Activated CD4-positive, alpha-beta T cell treated with anti-CD3 and anti-CD28 coated beads, Interleukin-2, amount 50 U/mL, for 4 hours (primary cell): Measurements from ENCODE around the gene TMEM221.

ENCODE experiments used
- DNase-seq, 2 experiments: peaks; one replicate each; pipeline ENCODE4 v3.0.0-alpha.2; 2020

The TMEM221 gene

DNA sequence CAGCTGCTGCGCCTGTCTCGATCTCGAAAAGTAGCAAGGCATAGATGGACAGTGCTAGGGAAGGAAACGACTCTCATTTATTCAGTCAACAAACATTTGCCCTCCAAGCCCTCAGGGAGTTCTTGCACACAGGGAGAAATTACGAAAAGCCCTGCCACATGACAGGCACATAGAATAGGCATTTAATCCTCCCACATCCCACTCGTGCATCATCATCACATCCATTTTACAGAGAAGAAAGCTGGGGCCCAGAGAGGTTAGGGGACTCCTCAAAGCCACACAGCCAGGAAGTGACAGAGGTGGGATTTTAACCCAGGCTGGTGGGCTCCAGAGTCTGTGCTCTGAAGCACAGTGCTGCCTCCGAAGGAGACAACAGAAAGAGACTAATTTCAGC is 11.6 kb downstream of the TMEM221 start:
- no peak for DNase-seq

DNA sequence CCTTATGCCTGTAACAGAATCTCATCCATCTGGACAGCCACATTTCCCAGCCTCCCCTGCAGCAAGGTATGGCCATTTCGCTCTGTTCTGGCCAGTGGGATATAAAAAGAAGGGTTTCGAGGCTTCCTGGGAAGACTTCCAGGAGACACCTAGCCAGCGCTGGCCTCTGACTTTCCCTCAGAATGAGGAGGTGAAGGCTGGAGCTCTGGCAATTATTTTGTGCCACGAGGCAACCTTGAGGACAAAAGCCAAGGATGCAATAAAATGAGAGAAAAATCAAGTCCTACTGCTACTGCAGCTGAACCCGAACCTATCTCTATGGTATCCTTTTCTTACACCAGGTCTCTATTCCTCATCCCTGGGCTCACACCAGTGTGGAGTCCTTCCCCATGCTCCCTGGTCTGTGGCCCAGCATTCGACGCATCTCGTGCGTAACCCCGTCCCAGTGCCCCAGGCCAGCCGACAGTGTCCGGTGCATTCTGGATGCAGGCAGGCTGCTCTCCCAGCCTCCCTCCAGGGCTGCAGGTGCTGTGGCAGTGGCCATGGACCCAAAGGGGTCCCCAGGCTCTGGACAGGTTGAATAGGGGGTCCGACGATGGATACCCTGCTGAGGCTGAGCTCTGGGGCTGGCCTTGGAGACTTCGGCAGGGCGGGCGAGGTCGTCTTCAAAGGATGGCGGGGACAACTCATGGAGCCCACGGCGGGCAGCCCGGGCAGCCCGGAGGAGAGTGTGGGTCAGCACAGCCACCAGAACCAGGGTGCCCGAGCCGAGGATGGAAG is 12.2 kb downstream of the TMEM221 start:
- no peak for DNase-seq

DNA sequence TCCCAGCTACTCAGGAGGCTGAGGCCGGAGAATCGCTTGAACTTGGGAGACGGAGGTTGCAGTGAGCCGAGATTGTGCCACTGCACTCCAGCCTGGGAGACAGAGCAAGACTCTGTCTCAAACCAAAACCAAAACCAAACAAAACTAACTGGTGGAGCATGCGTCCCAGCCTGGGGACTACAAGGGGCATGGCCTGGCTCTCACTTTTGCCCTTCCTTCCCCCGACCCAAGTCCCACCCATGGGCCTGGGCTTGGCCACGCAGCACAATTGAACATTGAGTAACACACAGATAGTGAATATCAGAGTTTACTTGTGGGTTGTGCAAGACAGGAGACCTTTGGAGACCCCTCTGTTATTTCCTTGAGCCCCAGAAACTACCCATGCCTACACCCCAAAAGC is 13.2 kb downstream of the TMEM221 start:
- no peak for DNase-seq

DNA sequence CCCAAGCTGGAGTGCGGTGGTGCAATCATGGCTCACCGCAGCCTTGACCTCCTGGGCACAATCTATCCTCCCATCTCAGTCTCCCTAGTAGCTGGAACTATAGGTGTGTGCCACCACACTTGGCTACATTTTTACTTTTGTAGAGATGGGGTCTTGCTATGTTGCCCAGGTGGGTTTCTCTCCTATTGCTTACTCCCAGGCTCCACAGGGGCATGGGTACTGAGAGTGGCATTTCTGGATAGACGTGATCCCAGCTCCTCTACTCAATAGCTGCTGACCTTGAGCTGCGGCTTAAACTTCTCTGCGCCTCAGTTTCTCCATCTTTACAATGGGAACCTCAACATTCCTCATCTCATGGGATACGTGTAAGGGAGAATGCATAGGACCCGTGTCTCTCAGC is 17.1 kb downstream of the TMEM221 start:
- DNase-seq: no peak

DNA sequence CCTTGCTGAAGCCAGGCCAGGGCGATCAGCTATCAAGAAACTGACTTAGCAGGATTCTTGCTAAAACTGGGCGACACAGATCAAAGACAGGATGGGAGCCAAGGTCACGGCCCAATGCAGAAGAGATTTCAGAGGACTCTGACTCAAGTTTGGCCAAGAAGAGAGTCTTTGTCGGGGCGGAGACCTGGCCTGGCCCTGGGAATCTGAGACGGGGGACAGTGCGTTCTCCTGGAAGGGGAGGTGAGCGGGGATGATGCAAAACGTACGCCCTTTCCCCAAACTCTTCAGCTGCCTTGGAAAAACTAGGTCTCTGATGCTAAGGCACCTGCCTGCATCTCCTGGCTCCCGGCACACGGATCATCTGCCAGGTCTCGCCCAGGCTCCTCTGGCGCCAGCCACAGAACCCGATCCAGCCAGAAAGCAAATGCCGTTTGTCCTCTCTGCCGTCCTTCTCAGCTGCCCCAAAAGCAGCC is 18.8 kb downstream of the TMEM221 start:
- DNase-seq: no peak

DNA sequence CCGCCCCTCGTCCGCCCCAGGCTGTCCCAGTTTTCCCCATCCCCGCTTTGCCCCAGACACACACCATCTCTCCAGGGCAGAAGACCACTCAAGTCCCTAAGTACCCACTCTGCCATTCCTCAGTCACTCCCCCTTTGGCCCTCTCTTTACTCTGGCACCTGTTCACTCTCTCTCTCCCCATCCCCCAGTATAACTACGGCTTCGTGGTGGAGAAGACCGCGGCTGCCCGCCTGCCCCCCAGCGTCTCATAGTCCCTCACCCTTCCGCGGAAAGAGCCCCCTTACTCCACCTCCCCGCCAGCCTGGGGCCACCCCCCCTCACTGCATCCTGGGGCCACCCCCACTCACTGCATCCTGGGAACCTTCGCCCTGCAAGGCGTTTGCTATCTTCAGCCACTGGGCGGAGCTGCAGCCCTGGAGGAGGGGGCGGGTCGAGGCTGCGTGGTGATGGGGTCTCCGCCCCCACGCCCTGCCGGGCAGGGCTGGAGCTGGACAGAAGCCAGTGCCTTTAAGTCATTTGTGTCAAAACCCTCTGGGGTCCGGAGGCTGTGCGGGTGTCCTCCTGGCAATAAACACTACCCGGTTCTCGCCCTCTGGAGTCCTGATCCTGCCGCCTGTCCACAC is 23.6 kb downstream of the TMEM221 start:
- DNase-seq: no peak

DNA sequence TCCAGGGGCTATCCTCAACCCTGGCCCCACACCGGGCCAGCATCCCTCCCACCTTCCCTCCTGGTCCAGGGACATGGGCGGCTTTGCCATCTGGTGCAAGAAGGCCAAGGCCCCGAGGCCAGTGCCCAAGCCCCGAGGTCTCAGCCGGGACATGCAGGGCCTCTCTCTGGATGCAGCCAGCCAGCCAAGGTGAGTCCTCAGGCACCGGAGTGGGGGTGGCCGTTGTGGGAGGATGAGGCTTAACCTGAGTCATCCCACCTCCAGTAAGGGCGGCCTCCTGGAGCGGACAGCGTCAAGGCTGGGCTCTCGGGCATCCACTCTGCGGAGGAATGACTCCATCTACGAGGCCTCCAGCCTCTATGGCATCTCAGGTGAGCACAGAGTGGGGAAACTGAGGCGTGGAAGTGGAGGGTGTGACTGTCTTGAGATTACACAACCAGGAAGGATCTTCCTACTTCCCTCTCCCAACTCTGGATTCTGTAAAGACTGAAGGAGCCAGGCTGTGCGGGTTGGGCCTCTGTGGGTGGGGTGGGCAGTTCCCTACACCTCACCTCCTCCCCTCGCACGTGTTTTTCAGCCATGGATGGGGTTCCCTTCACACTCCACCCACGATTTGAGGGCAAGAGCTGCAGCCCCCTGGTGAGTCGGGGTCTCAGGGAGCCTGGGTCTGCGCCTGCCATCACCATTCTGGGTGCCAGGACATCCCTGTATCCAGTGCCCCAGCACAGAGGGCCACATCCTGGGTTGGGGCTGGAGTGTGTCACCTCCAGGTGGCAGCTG is 24.8 kb downstream of the TMEM221 start:
- no peak for DNase-seq

DNA sequence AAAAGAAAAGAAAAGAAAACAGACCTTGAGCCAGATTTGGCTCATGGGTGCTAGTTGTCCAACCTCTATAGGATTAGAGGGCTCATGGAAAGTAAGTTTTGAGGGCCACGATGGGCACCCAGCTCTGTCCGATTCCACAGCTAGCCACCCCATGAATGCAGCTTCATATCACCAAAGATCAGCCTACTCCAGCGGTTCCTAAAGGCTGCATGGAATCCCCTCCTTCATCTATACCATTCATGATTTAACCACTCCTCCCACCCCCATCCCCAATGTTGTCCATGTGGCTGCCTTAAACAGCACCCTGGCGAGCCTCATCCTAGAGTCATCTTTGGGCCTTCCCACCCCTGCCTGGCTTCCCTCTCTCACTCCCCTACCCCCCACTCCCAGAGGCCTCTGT is 26.5 kb downstream of the TMEM221 start:
- DNase-seq: no peak

DNA sequence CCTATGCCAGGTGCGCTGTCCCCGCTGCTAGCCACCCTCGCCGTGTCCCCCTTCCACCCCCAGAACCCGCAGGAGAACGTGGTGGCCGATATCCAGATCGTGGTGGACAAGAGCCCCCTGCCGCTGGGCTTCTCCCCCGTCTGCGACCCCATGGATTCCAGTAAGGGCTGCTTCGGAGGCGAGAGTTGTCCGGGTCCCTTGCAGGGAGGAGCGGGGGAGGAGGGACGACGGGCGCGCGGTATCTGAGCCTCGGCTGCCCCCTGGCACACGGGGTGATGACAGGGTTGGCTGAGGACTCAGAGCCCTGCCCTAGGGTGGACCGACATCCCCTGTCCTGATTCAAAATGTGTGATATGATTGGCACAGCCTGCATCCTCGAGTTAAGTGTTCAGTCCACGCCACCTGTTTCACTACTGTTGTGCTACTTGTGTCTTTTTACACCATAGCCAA is 28.0 kb downstream of the TMEM221 start:
- no peak for DNase-seq

DNA sequence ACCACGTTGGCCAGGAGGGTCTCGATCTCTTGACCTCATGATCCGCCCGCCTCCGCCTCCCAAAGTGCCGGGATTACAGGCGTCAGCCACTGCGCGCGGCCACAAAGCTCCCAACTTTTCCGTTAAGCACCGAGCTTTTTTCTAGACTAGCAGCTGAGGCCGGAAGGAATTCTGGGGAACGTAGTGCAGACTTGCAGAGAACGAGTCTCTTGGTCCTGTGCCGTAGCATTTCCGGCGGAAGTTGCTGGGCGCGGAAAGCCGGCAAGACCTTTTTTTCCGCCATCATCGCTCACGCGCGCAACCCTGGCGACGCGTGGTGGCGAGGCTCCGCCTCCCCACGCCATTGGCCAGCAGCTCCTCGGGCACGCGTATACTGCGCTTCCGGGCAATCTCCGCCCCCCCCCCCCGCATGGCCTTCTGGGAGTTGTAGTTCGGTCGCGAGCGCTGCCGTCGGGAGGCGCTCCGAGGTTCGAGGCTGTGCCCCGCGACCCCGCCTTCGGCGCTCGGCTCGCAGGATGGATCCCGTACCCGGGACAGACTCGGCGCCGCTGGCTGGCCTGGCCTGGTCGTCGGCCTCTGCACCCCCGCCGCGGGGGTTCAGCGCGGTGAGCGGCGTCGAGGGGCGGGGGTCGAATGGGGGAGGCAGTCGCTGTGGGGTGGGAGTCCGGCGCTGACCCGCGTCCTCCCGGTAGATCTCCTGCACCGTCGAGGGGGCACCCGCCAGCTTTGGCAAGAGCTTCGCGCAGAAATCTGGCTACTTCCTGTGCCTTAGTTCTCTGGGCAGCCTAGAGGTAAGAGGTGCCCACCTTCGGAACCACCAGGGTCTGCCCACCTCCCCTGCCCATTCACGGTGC is 28.6 kb downstream of the TMEM221 start, which contains the start of gene MVB12A:
TSS of gene MVB12A (plus strand) at position 427 of the 854 bp plus-strand sequence. CDS start at position 516, 89 bp downstream.
- peak; percentile 91 to 93 for DNase-seq

DNA sequence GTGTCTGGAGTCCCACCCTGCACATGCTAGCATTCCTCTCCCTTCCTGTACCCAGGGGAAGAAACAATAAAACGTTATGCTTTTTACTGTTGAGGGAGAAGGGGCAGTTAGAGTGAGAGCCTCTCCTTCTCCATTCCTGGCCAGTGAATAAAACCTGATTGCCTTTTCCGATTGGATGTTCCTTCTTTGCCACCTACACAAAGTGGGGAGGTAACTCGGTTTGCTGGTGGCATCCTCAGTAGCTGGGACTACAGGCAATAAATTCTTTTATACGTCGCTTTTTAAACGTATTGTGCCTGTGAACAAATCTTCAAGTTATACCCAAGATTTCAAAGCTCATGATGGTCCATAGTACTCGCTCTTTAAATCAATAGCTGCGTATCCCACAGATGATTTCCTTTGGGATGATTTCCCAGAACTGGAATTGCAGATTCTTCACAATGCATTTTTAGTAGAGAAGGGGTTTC is 29.3 kb downstream of the TMEM221 start:
- no peak for DNase-seq

DNA sequence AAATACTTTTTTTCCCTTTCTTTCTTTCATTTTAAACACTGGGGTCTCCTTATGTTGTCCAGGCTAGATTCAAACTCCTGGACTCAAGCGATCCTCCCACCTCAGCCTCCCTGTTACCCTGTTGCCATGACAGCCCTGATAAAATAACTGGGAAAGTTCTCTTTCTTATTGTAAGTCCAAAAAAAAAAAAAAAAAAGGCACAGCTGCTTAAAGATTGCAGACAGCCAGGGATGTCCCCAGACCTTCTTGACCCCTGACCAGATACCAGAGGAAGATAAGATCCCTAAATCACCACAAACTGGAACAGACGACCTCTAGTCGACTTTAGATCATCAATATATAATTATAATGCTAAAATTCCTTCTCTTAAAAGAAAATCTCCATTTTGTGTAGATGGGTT is 29.8 kb downstream of the TMEM221 start:
- DNase-seq: no peak

DNA sequence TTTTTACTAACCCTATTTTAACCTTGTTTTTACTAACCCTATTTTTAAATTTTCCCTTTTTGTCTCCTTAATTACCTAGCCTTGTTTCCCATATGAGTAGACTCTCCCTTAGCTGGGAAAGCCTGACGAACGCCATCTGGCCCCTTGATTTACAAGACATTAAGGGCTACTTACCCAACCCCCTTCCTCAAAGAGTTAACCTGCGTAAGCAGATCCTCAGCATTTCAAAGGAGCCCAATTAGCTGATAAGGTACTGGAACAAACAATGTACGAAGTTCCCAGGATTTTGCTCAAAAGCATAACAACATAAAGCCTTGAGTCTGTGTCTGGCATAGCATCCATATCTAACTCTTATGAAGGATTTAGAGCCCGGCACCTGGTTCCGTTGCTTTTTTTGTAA is 33.3 kb downstream of the TMEM221 start:
- no peak for DNase-seq

DNA sequence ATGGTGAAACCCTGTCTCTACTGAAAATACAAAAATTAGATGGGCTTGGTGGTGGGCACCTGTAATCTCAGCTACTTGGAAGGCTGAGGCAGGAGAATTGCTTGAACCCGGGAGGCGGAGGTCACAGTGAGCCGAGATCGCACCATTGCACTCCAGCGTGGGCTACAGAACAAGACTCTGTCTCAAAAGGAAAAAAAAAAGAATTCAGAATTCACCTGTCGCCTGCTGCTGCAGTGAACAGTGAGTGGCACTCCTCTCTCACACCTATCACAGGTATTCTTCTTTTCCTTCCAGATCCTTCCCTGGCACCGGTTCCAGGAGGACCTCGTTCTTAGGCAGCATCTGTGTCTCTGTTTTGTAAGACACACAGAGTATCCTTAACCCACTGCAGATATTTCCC is 34.4 kb downstream of the TMEM221 start:
- DNase-seq: no peak

DNA sequence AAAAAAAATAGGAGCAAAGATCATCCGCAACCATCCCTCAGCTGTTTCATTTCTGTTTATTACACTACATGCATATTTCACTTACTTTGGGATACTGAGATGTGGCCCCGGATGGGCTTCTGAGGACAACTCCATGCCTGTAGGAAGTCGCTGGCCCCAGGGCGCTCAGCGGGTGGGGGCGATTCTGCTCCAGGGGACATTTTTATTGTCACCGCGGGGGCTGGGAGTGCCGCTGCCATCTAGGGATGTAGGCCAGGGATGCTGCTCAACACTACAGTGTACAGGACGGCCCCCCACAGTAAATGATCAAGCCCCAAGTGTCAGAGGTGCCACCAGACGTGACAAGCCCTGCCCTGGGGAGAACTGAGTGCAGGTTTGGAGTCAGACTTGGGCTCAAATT is 36.7 kb downstream of the TMEM221 start:
- DNase-seq: no peak

DNA sequence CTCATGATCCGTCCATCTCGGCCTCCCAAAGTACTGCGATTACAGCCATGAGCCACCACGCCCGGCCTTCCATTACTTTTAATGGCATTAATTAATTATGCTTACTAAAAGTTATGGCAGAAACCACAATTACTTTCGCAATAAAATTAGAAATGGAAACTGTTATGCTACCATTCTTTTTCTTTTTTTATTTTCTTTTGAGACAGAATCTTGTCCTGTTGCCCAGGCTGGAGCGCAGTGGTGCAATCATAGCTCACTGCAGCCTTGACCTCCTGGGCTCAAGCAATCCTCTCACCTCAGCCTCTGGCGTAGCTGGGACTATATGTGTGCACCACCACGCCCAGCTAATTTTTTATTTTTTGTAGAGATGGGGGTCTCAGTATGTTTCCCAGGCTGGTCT is 38.5 kb downstream of the TMEM221 start:
- no peak for DNase-seq

DNA sequence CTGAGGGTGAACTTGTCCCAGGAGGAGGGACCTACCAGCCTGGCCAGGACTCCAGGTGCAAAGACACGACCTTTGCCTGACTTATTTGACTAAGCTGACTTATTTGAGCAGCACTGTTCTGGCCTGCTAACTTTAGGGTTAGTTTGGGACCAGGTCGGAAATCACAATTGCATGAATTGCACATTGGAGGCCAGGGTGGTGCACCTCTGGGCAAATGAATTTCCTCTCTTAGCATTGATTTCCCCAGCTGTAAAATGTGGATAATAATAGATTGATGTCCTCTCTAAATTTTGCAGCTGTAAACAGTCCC is 41.6 kb downstream of the TMEM221 start:
- no peak for DNase-seq

DNA sequence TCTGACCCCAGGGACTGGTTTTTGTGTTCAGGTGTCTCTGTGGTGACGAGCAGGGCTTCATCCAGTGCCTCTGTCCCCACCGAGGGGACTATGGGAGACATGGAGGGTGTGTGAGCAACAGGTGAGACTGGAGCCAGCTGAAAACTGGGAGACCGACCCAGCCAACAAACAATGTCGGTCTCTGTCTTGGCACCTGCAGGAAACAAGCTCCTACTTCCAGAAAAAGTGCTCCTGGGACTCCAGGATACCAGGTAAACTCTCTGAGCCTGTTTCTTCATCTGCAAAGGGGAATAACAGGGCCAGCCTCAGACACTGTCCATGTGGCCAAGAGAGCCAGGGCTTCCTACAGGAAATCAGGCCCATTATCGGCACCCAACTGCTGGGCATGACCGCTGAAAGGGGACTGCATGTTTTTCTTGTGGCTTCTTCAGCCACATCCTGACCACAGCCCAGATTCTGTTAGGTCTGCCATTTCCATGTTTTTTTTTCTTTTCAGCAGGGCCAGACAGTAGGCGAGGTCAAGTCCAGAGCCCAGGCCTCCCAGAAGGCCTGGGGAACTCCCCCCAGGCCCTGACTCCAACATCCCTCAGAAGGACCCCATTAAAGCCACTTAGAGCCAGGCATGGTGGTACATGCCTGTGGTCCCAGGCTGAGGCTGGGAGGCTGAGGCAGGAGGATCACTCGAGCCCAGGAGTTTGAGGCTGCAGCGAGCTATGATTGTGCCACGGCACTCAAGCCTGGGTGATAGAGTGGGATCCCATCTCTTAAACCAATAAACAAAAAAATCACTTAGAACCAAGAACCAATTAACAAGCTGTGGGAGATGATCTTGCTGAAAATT is 42.2 kb downstream of the TMEM221 start:
- no peak for DNase-seq

DNA sequence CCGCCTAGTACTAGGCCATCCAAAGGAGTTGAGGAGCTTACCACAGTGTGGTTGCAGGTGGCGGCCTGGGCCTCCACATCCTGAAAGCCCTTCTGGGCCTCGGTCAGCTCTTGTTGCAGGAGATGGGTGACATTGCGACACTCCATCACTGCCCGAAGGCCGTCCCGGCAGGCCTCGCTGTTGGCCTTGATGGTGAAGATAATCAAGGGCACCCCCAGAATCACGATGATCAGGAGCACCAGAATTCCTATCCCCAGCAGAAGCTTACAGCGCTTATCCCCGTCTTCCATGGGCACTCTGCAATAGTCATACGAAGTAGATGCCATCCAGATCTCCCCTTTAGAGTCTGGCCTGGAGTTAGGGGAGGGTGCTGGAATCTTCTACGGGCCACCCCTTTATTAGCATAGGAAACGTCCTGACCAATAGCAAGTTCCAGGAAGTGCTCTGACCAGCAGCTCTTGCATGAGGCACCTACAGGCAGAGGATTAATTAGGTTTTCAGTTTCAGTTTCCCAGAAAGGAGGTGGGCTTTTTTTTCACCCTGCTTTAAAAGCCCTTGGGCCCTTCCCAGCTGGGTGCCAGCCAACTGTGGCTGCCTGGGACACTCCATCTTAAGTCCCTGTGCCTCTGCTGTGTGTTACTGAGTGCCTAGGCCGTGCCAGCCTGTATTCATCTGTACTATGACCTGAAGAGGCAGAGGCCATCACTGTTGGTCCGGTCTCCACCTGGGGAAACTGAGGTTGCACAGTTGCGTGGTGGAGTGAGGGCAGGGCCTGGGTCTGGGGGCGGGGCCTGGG is 43.0 kb downstream of the TMEM221 start, which contains the start of gene BST2:
TSS of gene BST2 (minus strand) at position 381 of the 796 bp plus-strand sequence. CDS start at position 326, 55 bp downstream.
- DNase-seq: peak; percentile 27 to 36

DNA sequence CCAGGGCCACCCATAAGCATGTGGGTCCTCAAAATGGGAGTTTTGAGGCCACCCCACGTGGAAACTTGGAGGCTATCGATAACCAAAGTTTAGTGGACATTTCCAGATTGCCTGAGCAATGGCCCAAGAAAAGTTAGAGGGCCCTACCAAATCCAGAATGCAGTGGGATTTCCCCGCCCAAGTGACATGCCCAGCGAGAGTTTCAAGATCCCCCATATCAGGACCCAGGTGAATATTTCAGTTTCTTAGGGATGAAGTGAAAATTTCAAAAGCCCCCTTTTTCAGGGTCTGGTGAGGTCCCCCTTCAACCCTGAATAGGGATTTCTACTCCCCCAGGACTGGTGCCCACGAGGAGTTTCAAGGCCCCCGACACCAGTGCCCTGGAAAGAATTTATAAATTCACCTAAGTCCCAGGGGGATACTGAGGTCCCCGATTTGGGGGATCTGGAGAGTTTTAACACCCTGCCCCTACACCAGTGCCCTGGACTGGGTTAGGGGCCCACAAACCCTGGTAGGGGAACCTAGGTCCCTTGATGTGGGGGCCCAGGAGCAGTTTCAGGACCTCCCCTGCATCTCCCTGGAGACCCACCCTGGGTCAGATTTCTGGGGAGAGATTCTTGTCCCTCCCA is 43.7 kb downstream of the TMEM221 start:
- no peak for DNase-seq
